Mesenchymal stem cell (in vitro differentiated cells and primary cell): ENCODE measurements around the gene RECK.

Source experiments
- DNase-seq: peaks from one replicate; pipeline ENCODE4 v3.0.0-alpha.2; 2013
- H2AFZ ChIP-seq: one replicate; pipeline ENCODE4 v1.6.1; 2013; ENCODE audit warnings: low read depth, mild to moderate bottlenecking, control low read depth, inconsistent platforms, low read length, moderate library complexity
- H2AK5ac ChIP-seq: 2 replicates; pipeline ENCODE4 v1.6.1; 2013; ENCODE audit warnings: low read length, moderate library complexity, mild to moderate bottlenecking, inconsistent platforms; ENCODE audit not compliant: severe bottlenecking
- H2BK120ac ChIP-seq: one replicate; pipeline ENCODE4 v1.6.1; 2013; ENCODE audit warnings: low read depth, mild to moderate bottlenecking, inconsistent platforms, low read length, moderate library complexity
- H2BK12ac ChIP-seq, 2 experiments: one replicate each; pipeline ENCODE4 v1.6.1; 2013; ENCODE audit warnings: inconsistent platforms in 2 of 2, low read length in 2 of 2, mild to moderate bottlenecking in 2 of 2, moderate library complexity in 2 of 2, control low read depth in 1 of 2
- H2BK15ac ChIP-seq: one replicate; pipeline ENCODE4 v1.6.1; 2013; ENCODE audit warnings: mild to moderate bottlenecking, low read depth, inconsistent platforms; ENCODE audit not compliant: poor library complexity, severe bottlenecking
- H2BK5ac ChIP-seq: 2 replicates; pipeline ENCODE4 v1.6.1; 2013; ENCODE audit warnings: low read depth, mild to moderate bottlenecking, low read length, control low read depth, inconsistent platforms; ENCODE audit not compliant: poor library complexity, severe bottlenecking
- H3K14ac ChIP-seq, 2 experiments: one replicate each; pipeline ENCODE4 v1.6.1; 2013; ENCODE audit warnings: inconsistent platforms in 2 of 2, low read length in 2 of 2, control low read depth in 1 of 2, mild to moderate bottlenecking in 1 of 2, moderate library complexity in 1 of 2
- H3K18ac ChIP-seq, 2 experiments: one replicate each; pipeline ENCODE4 v1.6.1; 2013; ENCODE audit warnings: inconsistent platforms in 2 of 2, low read length in 2 of 2, control low read depth in 1 of 2, low read depth in 1 of 2, mild to moderate bottlenecking in 1 of 2
- H3K23ac ChIP-seq, 2 experiments: one replicate each; pipeline ENCODE4 v1.6.1; 2013; ENCODE audit warnings: inconsistent platforms in 2 of 2, low read length in 2 of 2, mild to moderate bottlenecking in 2 of 2, moderate library complexity in 2 of 2, control low read depth in 1 of 2
- H3K27ac ChIP-seq: 2 replicates; pipeline ENCODE4 v1.5.1; 2013; ENCODE audit warnings: mild to moderate bottlenecking, moderate library complexity, low read length, control low read depth, inconsistent platforms; ENCODE audit not compliant: poor library complexity, severe bottlenecking
- H3K27me3 ChIP-seq, 2 experiments: 2 replicates each; pipeline versions ENCODE4 v1.6.1 to v1.7.0; 2013; ENCODE audit warnings: low read length in 2 of 2, mild to moderate bottlenecking in 2 of 2, moderate library complexity in 2 of 2, control low read depth in 1 of 2, inconsistent platforms in 1 of 2; ENCODE audit not compliant: control insufficient read depth in 1 of 2, insufficient read depth in 1 of 2
- H3K36me3 ChIP-seq, 2 experiments: 2 replicates each; pipeline versions ENCODE4 v1.6.1 to v1.7.0; 2013; ENCODE audit warnings: low read length in 2 of 2, control low read depth in 1 of 2, inconsistent platforms in 1 of 2, low read depth in 1 of 2, mild to moderate bottlenecking in 1 of 2; ENCODE audit not compliant: insufficient read depth in 2 of 2, control insufficient read depth in 1 of 2
- H3K4ac ChIP-seq, 2 experiments: one replicate each; pipeline ENCODE4 v1.6.1; 2013; ENCODE audit warnings: inconsistent platforms in 2 of 2, low read length in 2 of 2, mild to moderate bottlenecking in 2 of 2, moderate library complexity in 2 of 2, control low read depth in 1 of 2, low read depth in 1 of 2
- H3K4me1 ChIP-seq: 2 replicates; pipeline ENCODE4 v1.6.1; 2013; ENCODE audit warnings: low read depth, low read length, control low read depth; ENCODE audit not compliant: control insufficient read depth, insufficient read depth
- H3K4me2 ChIP-seq: 2 replicates; pipeline ENCODE4 v1.6.1; 2013; ENCODE audit warnings: low read length, mild to moderate bottlenecking, inconsistent platforms; ENCODE audit not compliant: poor library complexity, severe bottlenecking
- H3K4me3 ChIP-seq, 2 experiments: 2 replicates each; pipeline versions ENCODE4 v1.5.1 to v1.7.0; 2013; ENCODE audit warnings: low read length in 2 of 2, mild to moderate bottlenecking in 2 of 2, control low read depth in 1 of 2, low read depth in 1 of 2; ENCODE audit not compliant: insufficient read depth in 1 of 2
- H3K79me1 ChIP-seq: replicated peaks from 2 replicates; pipeline ENCODE4 v1.6.1; 2013; ENCODE audit warnings: mild to moderate bottlenecking, control low read depth, low read length, inconsistent platforms; ENCODE audit not compliant: poor library complexity, severe bottlenecking
- H3K9ac ChIP-seq: 2 replicates; pipeline ENCODE4 v1.7.0; 2013; ENCODE audit warnings: mild to moderate bottlenecking, low read length, moderate library complexity
- H3K9me3 ChIP-seq: 2 replicates; pipeline ENCODE4 v1.7.0; 2013; ENCODE audit warnings: mild to moderate bottlenecking, low read length; ENCODE audit not compliant: control insufficient read depth
- H4K8ac ChIP-seq: one replicate; pipeline ENCODE4 v1.6.1; 2013; ENCODE audit warnings: inconsistent platforms, mild to moderate bottlenecking, low read length, moderate library complexity
- H4K91ac ChIP-seq: one replicate; pipeline ENCODE4 v1.6.1; 2013; ENCODE audit warnings: mild to moderate bottlenecking, low read length, inconsistent platforms
- WGBS: methylation state at CpG from one replicate; pipeline ENCODE4 v1.1.7; 2013; ENCODE audit warnings: mixed read lengths; 5-methylcytosine and 5-hydroxymethylcytosine counted together

The RECK gene

GRCh38 chr9:36165826-36166167 lies 129.1 kb downstream of the RECK start:
- peak; percentile 32 for DNase-seq
- no peak overlapping the region for H2BK15ac ChIP-seq
- H3K9me3 ChIP-seq, result no peaks in the 10 kb centered on the region
- no peak overlapping the region for H4K91ac ChIP-seq
- H2BK12ac ChIP-seq, result no peak overlapping the region
- H2BK5ac ChIP-seq, result no peak overlapping the region
- H3K4me3 ChIP-seq, result peak overlapping the region in 1 of 2 experiments; percentile 83
- H3K4me1 ChIP-seq, result peaks cover 32% of the 10 kb centered on the region
- H3K18ac ChIP-seq, result peak overlapping the region in 1 of 2 experiments; percentile 28
- no peak overlapping the region for H3K27ac ChIP-seq
- H4K8ac ChIP-seq, result peak overlapping the region; percentile 69
- no peak overlapping the region for H3K23ac ChIP-seq
- H2AK5ac ChIP-seq, result peak overlapping the region; percentile 76
- H3K79me1 ChIP-seq, result no peaks in the 10 kb centered on the region
- H3K4me2 ChIP-seq, result no peak overlapping the region
- H2BK120ac ChIP-seq, result peak overlapping the region; percentile 83
- no peaks in the 10 kb centered on the region for H3K27me3 ChIP-seq
- no peak overlapping the region for H3K14ac ChIP-seq
- no peak overlapping the region for H2AFZ ChIP-seq
- H3K9ac ChIP-seq, result peak overlapping the region; percentile 87
- H3K4ac ChIP-seq, result no peak overlapping the region
- peaks cover 0 to 19% of the 10 kb centered on the region in 2 experiments for H3K36me3 ChIP-seq
- WGBS, result 65% methylated on average over 11 of the region's 12 CpGs

- peak overlapping the region; percentile 83 for H2BK120ac ChIP-seq
- no peaks in the 10 kb centered on the region for H3K9me3 ChIP-seq
- H3K27me3 ChIP-seq, result no peaks in the 10 kb centered on the region
- no peak overlapping the region for H2BK15ac ChIP-seq
- peak overlapping the region in 1 of 2 experiments; percentile 21 for H3K14ac ChIP-seq
- peak overlapping the region in 1 of 2 experiments; percentile 42 for H2BK12ac ChIP-seq
- peaks cover 0 to 25% of the 10 kb centered on the region in 2 experiments for H3K36me3 ChIP-seq
- H4K91ac ChIP-seq, result no peak overlapping the region
- no peaks in the 10 kb centered on the region for H3K79me1 ChIP-seq
- peak overlapping the region; percentile 87 for H3K9ac ChIP-seq
- 10% methylated on average over 49 of the region's 58 CpGs for WGBS
- H3K4ac ChIP-seq, result peak overlapping the region in 1 of 2 experiments; percentile 45
- peak overlapping the region; percentile 54 for H2AFZ ChIP-seq
- peak overlapping the region in 1 of 2 experiments; percentile 41 for H3K23ac ChIP-seq
- H3K4me1 ChIP-seq, result peaks cover 30% of the 10 kb centered on the region
- H3K4me2 ChIP-seq, result peak overlapping the region; percentile 65
- peak overlapping the region; percentile 32 to 83 for H3K4me3 ChIP-seq
- H3K18ac ChIP-seq, result peak overlapping the region in 1 of 2 experiments; percentile 88
- DNase-seq, result peak; percentile 80
- H4K8ac ChIP-seq, result peak overlapping the region; percentile 79
- peak overlapping the region; percentile 24 for H2BK5ac ChIP-seq
- no peak overlapping the region for H3K27ac ChIP-seq
- H2AK5ac ChIP-seq, result no peak overlapping the region
These were observed 129.6 kb downstream of the RECK start for GRCh38 chr9:36166168-36166927.

- H2BK15ac ChIP-seq, result no peak within 1 kb of the TSS
- no peak within 1 kb of the TSS for H3K23ac ChIP-seq
- no peak within 1 kb of the TSS for H2BK120ac ChIP-seq
- H3K36me3 ChIP-seq, result peaks cover 0 to 22% of the 10 kb centered on the region in 2 experiments
- H3K18ac ChIP-seq, result no peak within 1 kb of the TSS
- no peak within 1 kb of the TSS for H3K4me3 ChIP-seq
- no peaks in the 10 kb centered on the region for H3K9me3 ChIP-seq
- no peak within 1 kb of the TSS for H3K27ac ChIP-seq
- H3K4me1 ChIP-seq, result peaks cover 13% of the 10 kb centered on the region
- no peak within 1 kb of the TSS for H3K4me2 ChIP-seq
- no peak within 1 kb of the TSS for H3K4ac ChIP-seq
- H2BK12ac ChIP-seq, result no peak within 1 kb of the TSS
- WGBS, result 96% methylated on average over 6 of the region's 6 CpGs
- H2AFZ ChIP-seq, result no peak within 1 kb of the TSS
- no peak within 1 kb of the TSS for H3K9ac ChIP-seq
- H3K14ac ChIP-seq, result no peak within 1 kb of the TSS
- no peak within 1 kb of the TSS for H2AK5ac ChIP-seq
- no peak within 1 kb of the TSS for H2BK5ac ChIP-seq
- no peak for DNase-seq
- H4K8ac ChIP-seq, result no peak within 1 kb of the TSS
- H4K91ac ChIP-seq, result no peak within 1 kb of the TSS
- H3K79me1 ChIP-seq, result no peaks in the 10 kb centered on the region
- no peaks in the 10 kb centered on the region for H3K27me3 ChIP-seq
These were observed 132.5 kb downstream of the RECK start, which contains the start of gene CCIN for GRCh38 chr9:36169166-36169565. Gene CCIN (plus strand): TSS chr9:36169388. CDS start chr9:36169503, 115 bp downstream.

GRCh38 chr9:36169708-36170107 lies 133.0 kb downstream of the RECK start:
- H2BK15ac ChIP-seq, result no peak overlapping the region
- no peak overlapping the region for H2AFZ ChIP-seq
- H3K23ac ChIP-seq, result no peak overlapping the region
- no peak overlapping the region for H4K91ac ChIP-seq
- no peak overlapping the region for H3K9ac ChIP-seq
- no peaks in the 10 kb centered on the region for H3K79me1 ChIP-seq
- no peak overlapping the region for H3K4me3 ChIP-seq
- WGBS, result 94% methylated on average over 17 of the region's 17 CpGs
- no peak overlapping the region for H2BK120ac ChIP-seq
- H3K14ac ChIP-seq, result no peak overlapping the region
- DNase-seq, result no peak
- peaks cover 0 to 22% of the 10 kb centered on the region in 2 experiments for H3K36me3 ChIP-seq
- H3K18ac ChIP-seq, result no peak overlapping the region
- no peak overlapping the region for H3K4me2 ChIP-seq
- H4K8ac ChIP-seq, result no peak overlapping the region
- H2AK5ac ChIP-seq, result no peak overlapping the region
- no peak overlapping the region for H3K4ac ChIP-seq
- peaks cover 10% of the 10 kb centered on the region for H3K4me1 ChIP-seq
- no peaks in the 10 kb centered on the region for H3K27me3 ChIP-seq
- no peaks in the 10 kb centered on the region for H3K9me3 ChIP-seq
- H2BK12ac ChIP-seq, result no peak overlapping the region
- no peak overlapping the region for H2BK5ac ChIP-seq
- H3K27ac ChIP-seq, result no peak overlapping the region
